Lung (tissue), 12 donors: ENCODE measurements around the gene MRPL32. TPM values are rescaled to one million over a fixed set of nuclear protein-coding genes. Genes with fewer than 3 reads are reported as not detected.

Experiments
- ATAC-seq: fragments of 200-7000 bp; cut with Tn5 transposase; one replicate; pipeline ENCODE4 v1.9.1; 2020; ENCODE audit warnings: moderate number of reproducible peaks; ENCODE audit not compliant: insufficient read depth, low FRiP score
- DNase-seq, 3 donors: peaks; one replicate each; pipeline ENCODE4 v3.0.0-alpha.2; 2013 to 2017
- H3K27ac ChIP-seq, 2 donors: one replicate each; pipeline ENCODE4 v1.5.1; 2013; ENCODE audit warnings: mild to moderate bottlenecking in 2 of 2, moderate library complexity in 2 of 2, control low read depth in 1 of 2, inconsistent platforms in 1 of 2, low read depth in 1 of 2, low read length in 1 of 2
- H3K27me3 ChIP-seq, 3 donors: one replicate each; pipeline ENCODE4 v1.5.1; 2013; ENCODE audit warnings: low read length in 2 of 3; ENCODE audit not compliant: control insufficient read depth in 3 of 3, insufficient read depth in 3 of 3
- H3K36me3 ChIP-seq, 4 donors: one replicate each; pipeline ENCODE4 v1.5.1; 2013; ENCODE audit warnings: low read length in 4 of 4, mild to moderate bottlenecking in 1 of 4, moderate library complexity in 1 of 4; ENCODE audit not compliant: control insufficient read depth in 4 of 4, insufficient read depth in 4 of 4
- H3K4me1 ChIP-seq, 5 donors: one replicate each; pipeline ENCODE4 v1.5.1; 2013; ENCODE audit warnings: low read length in 5 of 5, mild to moderate bottlenecking in 2 of 5, moderate library complexity in 1 of 5; ENCODE audit not compliant: control insufficient read depth in 5 of 5, insufficient read depth in 5 of 5
- H3K4me3 ChIP-seq: one replicate; pipeline ENCODE4 v1.5.1; 2013; ENCODE audit warnings: mild to moderate bottlenecking, control low read depth, moderate library complexity
- H3K9ac ChIP-seq, 2 donors: one replicate each; pipeline ENCODE4 v1.5.1; 2013; ENCODE audit warnings: low read length in 2 of 2, control low read depth in 1 of 2; ENCODE audit not compliant: insufficient read depth in 1 of 2
- H3K9me3 ChIP-seq, 4 donors: one replicate each; pipeline ENCODE4 v1.5.1; 2013; ENCODE audit warnings: low read length in 3 of 4, mild to moderate bottlenecking in 1 of 4, moderate library complexity in 1 of 4; ENCODE audit not compliant: control insufficient read depth in 4 of 4, insufficient read depth in 3 of 4
- CTCF ChIP-seq: IDR thresholded peaks from 2 replicates; pipeline ENCODE4 v1.5.1; 2012; ENCODE audit warnings: mild to moderate bottlenecking; ENCODE audit errors: control extremely low read depth, extremely low read depth
- WGBS, 2 donors: extraction: QIAGEN DNeasy Blood & Tissue Kit; methylation state at CpG; one replicate each; pipeline ENCODE4 v1.1.7; 2013; 5-methylcytosine and 5-hydroxymethylcytosine counted together
- polyA plus RNA-seq, 2 donors: library from polyadenylated mRNA; stranded (reverse); fragments of 200-250 nt; gene quantifications; one replicate each; pipeline ENCODE4 v1.2.1, GENCODE V29; 2013
- total RNA-seq, 2 donors: library from RNA; depleted of rRNA in 1 of 2; stranded (reverse); fragments of >200 nt in 1 of 2; gene quantifications; one replicate each; pipeline ENCODE4 v1.2.1, GENCODE V29; 2014 to 2021
- donor health status: control.
- donor health status: control.
- donor health status: Bipolar disorder and iron deficiency.
- donor health status: healthy.
- donor health status: DM: yes; HTN: yes; CAD: no.

The MRPL32 gene
- total and polyA plus RNA-seq, 4 donors = 34.4 to 111 (median 58.6) TPM

GRCh38 chr7:42976371-42976770 lies 44.2 kb downstream of the MRPL32 start:
- Histone ChIP-seq H3K36me3 (no peaks in the 10 kb centered on the region), H3K27ac (no peak overlapping the region), H3K4me3 (no peak overlapping the region), H3K4me1 (peaks cover 0 to 16% (median 5%) of the 10 kb centered on the region in 5 donors), H3K9ac (no peak overlapping the region), H3K9me3 (no peaks in the 10 kb centered on the region), H3K27me3 (no peaks in the 10 kb centered on the region)
- ATAC-seq = no peak
- 87 to 94% methylated on average over 3 of the region's 3 CpGs for WGBS, 2 donors
- no peak for TF ChIP-seq CTCF
- DNase-seq = no peak

GRCh38 chr7:42978496-42978895 lies 46.3 kb downstream of the MRPL32 start:
- TF ChIP-seq CTCF = no peak
- H3K9me3 ChIP-seq = peaks cover 0 to 2% (median under 1%) of the 10 kb centered on the region in 4 donors
- H3K27me3 ChIP-seq = no peaks in the 10 kb centered on the region
- DNase-seq = peak in 2 of 3 donors; percentile 25 to 71
- H3K36me3 ChIP-seq = no peaks in the 10 kb centered on the region
- H3K27ac ChIP-seq = no peak overlapping the region
- no peak overlapping the region for H3K9ac ChIP-seq
- peaks cover 0 to 8% (median 0%) of the 10 kb centered on the region in 5 donors for H3K4me1 ChIP-seq
- H3K4me3 ChIP-seq = no peak overlapping the region
- ATAC-seq = no peak

- Histone ChIP-seq H3K27ac (no peak overlapping the region), H3K27me3 (no peaks in the 10 kb centered on the region), H3K36me3 (no peaks in the 10 kb centered on the region), H3K9ac (no peak overlapping the region), H3K4me3 (no peak overlapping the region), H3K4me1 (peaks cover 0 to 8% (median 0%) of the 10 kb centered on the region in 5 donors), H3K9me3 (peaks cover 0 to 7% (median 2%) of the 10 kb centered on the region in 4 donors)
- ATAC-seq (no peak), DNase-seq (no peak)
- 50 to 97% methylated on average over 2 of the region's 2 CpGs for WGBS, 2 donors
- TF ChIP-seq CTCF = no peak
These were observed 47.9 kb downstream of the MRPL32 start for GRCh38 chr7:42980084-42980483.

DNA sequence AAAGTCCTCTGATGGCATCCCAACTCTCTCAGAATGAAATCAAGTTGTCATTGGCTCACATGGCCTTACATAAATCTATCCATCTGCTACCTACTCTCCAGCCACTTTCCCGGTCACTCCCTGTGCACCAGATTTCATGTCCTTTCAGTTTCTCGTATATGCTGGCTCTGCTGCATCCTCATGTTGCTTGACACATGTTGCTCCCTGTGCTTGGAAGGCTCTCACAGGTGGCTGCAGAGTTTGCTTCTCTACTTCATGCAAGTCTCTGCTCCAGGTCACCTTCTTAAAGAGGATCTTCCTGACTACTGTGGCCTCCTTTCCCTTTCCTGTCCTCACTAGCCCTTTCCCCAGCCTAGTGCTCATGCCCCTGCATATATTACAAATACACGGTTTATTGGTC lies 48.3 kb downstream of the MRPL32 start:
- no peak for DNase-seq
- H3K27ac ChIP-seq = no peak overlapping the region
- no peaks in the 10 kb centered on the region for H3K36me3 ChIP-seq
- no peak for TF ChIP-seq CTCF
- H3K4me1 ChIP-seq = peaks cover 0 to 8% (median 0%) of the 10 kb centered on the region in 5 donors
- no peak overlapping the region for H3K9ac ChIP-seq
- H3K27me3 ChIP-seq = no peaks in the 10 kb centered on the region
- peaks cover 0 to 7% (median 2%) of the 10 kb centered on the region in 4 donors for H3K9me3 ChIP-seq
- WGBS, 2 donors = 85 to 88% methylated on average over 3 of the region's 3 CpGs
- H3K4me3 ChIP-seq = no peak overlapping the region
- no peak for ATAC-seq
